PC-9 (cell line): Measurements from ENCODE around the gene AFAP1.

ENCODE experiments used
- CTCF ChIP-seq: fragments of 200-600 bp; sonication (generic); conservative IDR thresholded peaks from 2 replicates; pipeline ENCODE4 v1.6.1; 2017; ENCODE audit warnings: mixed run types, antibody characterized with exemption, mild to moderate bottlenecking, moderate library complexity
- EZH2 ChIP-seq: fragments of 200-600 bp; sonication (generic); IDR thresholded peaks from 2 replicates; pipeline ENCODE4 v1.8.0; 2017; ENCODE audit warnings: antibody characterized with exemption, low read depth

DNA sequence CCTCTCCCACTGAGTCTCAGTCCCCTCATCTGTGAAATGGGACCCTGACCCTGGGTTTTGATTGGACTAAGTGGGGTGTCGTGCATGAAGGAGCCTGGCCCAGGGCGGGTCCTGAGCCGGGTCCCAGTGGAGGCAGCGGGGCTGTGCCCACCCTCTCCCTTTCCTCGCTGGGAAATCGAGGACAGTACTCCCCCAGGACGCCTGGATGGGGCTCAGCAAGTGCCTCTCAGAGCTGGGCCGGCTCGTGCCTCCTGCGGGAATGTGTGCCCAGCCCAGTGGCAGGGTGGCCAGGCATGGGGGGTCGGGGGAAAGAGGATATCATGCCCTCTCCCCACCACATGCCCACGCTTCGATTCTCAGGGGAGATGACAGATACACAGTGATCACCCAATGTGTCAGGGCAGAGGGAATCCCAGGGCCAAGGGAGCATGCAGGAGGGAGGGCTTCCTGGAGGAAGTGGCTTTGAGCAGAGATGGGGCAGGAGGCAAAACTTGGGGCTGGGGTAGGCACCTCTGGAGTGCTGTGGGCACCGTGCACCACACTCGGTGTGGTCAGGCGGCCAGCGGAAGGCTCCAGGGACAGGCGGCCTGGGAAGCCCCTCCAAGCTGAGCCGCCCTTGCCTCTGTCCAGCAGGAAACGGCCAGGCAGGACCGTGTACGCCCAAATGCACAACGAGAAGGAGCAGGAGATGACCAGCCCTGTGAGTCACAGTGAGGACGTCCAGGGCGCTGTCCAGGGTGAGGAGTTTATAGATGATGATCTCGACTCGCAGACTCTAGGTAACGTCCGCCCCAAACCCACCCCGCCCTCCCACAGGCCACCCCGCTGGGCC, 203.0 kb downstream of the AFAP1 start:
- no peak for TF ChIP-seq CTCF
- TF ChIP-seq EZH2 = no peak
